Measurements from ENCODE around the gene HBD. TPM values are rescaled to one million over a fixed set of nuclear protein-coding genes. Genes with fewer than 3 reads are reported as not detected.
"Not testable (repeated sequence)": the region's sequence is repeated elsewhere in the genome, so short reads cannot be mapped to it uniquely, and the experiment has no call there.

Gene HBD
- polyA plus RNA-seq (ENCODE audit: insufficient read length), result not detected

- no peak for DNase-seq
These were observed at the start of gene HBD for GRCh38 chr11:5234381-5234834. Gene HBD (minus strand): TSS chr11:5234483. CDS start chr11:5234433, 50 bp downstream.

DNA sequence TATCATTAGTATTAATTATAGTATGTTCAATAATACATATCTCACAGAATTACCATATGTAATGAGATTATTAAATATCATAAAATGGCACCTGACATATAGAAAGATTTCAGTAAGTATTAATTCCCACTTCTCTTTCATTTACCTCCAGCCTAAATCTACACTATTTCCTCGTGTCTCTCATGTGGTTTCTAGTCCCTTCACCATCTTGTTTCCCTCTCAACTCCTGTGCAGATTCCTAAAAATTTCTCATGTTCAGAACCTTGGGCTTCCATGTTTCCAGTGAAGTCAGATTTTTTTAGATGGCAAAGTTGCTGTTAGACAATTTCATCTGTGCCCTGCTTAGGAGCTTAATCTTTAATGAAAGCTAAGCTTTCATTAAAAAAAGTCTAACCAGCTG is 49.6 kb upstream of the HBD start:
- no peak for DNase-seq

DNA sequence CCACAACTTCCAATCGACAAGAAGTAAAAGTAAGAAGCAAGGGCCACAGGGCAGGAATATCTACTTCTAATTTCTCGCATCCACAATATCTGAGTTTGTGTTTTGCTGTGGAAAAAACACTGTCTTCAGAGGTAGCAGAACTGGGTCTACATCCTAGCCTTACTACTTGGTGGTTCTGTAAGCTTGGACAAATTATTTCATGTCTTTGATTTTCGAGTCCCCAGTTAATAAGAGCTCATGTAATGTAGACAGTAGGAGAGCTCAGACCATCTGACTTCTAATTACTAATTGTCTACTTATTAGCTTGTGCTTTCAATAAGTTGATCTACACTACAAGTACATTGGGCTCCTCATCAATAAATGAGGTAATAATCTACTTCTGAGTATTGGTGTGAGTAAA is 48.8 kb upstream of the HBD start:
- DNase-seq, result no peak

DNA sequence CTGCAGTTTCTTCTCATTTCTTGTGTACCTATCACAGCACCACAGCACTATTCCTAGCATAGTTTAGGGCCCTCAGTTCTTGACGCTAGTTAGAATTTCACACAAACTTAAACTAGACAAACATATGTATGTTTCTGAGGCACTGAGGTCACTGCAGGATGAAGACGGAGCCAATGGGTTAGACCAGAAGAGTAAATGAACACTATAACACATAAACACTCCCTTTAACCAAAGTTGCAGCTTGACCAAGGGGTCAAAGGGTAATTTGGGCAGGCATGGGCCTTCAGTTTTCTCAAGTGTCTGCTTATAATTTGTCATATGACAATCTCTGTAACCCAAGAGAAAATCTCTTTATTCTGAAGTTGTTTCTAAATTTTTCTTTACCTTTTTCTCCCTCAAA is 48.3 kb upstream of the HBD start:
- no peak for DNase-seq

- no peak for DNase-seq
These were observed 47.3 kb upstream of the HBD start for GRCh38 chr11:5281596-5281995.

DNA sequence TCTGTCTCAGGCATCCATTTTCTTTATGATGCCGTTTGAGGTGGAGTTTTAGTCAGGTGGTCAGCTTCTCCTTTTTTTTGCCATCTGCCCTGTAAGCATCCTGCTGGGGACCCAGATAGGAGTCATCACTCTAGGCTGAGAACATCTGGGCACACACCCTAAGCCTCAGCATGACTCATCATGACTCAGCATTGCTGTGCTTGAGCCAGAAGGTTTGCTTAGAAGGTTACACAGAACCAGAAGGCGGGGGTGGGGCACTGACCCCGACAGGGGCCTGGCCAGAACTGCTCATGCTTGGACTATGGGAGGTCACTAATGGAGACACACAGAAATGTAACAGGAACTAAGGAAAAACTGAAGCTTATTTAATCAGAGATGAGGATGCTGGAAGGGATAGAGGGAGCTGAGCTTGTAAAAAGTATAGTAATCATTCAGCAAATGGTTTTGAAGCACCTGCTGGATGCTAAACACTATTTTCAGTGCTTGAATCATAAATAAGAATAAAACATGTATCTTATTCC is 46.4 kb upstream of the HBD start:
- peak; percentile 22 for DNase-seq

DNA sequence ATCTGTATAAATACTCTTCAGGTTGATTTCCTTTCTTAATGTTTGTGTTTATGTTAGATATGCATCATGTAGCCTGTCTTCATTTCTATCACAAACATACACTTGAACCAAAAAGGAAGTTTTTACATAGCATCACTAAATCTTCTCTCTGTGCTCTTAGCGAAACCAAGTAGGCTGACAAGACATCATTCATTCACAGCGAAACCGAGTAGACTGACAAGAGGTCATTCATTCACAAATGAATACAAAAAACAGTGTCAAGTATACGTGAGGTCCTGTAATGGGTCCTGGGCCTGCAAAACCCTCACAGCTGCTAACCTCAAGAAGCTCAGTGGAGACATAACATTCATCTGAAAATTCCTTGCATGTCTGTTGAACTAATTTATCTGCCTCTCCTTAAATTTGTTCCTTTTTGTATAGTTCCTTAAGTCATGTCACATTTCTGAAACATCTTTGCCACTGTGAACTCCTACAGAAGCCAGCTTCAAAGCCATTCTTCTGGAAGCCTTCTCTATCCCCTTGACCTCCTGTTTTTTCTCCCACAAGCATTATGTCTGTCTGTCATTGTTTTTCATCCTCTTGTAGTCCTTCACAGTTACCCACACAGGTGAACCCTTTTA is 45.3 kb upstream of the HBD start:
- no peak for DNase-seq

- DNase-seq, result no peak
These were observed 43.6 kb upstream of the HBD start for GRCh38 chr11:5277807-5278382.

- no peak for DNase-seq
These were observed 42.4 kb upstream of the HBD start for GRCh38 chr11:5276697-5277096.

DNA sequence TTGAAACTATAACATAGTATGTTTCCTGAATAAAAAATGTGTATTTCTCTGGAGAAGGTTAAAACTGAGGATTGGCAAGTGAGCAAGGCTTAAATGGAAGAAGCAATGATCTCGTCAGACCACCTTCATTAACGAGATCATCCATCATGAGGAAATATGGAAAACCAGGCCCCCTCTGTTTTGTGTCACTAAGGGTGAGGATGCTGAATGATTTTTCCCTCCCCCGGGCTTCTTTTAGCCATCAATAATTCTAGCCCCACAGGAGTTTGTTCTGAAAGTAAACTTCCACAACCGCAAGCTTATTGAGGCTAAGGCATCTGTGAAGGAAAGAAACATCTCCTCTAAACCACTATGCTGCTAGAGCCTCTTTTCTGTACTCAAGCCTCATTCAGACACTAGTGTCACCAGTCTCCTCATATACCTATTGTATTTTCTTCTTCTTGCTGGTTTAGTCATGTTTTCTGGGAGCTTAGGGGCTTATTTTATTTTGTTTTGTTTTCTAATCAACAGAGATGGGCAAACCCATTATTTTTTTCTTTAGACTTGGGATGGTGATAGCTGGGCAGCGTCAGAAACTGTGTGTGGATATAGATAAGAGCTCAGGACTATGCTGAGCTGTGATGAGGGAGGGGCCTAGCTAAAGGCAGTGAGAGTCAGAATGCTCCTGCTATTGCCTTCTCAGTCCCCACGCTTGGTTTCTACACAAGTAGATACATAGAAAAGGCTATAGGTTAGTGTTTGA is 41.3 kb upstream of the HBD start:
- DNase-seq, result no peak

GRCh38 chr11:5274395-5274794 is 40.1 kb upstream of the HBD start:
- no peak for DNase-seq

- DNase-seq, result no peak
These were observed 38.2 kb upstream of the HBD start for GRCh38 chr11:5272395-5273017.

- DNase-seq, result no peak
These were observed 35.4 kb upstream of the HBD start, which contains the start of gene HBE1 for GRCh38 chr11:5269715-5270147. Gene HBE1 (minus strand): TSS chr11:5269945. CDS start chr11:5269890, 55 bp downstream.

DNA sequence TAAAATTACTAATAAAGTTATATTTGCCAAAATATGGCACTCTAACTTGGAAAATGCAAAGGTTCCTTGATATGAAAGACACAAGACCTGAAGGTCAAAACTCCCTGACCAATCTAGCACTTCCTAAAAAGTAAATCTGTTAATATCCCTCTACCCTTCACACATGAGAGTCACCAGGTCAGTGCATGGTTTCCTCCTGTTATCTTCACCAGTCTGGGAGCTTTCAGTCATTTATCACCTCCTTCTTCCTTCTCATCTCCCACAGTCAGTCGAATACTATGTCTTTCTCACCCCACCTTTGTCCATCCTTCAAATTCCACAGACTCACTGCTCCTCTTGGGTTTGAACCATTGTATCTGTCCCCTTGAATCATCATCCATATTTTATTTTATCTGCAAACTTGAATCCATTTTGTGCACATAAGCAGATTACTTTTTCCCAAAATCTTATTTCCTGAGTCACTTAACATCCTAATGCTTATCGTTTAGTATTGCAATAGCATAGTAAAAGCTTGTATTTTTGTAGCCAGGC is 32.8 kb upstream of the HBD start:
- no peak for DNase-seq

DNA sequence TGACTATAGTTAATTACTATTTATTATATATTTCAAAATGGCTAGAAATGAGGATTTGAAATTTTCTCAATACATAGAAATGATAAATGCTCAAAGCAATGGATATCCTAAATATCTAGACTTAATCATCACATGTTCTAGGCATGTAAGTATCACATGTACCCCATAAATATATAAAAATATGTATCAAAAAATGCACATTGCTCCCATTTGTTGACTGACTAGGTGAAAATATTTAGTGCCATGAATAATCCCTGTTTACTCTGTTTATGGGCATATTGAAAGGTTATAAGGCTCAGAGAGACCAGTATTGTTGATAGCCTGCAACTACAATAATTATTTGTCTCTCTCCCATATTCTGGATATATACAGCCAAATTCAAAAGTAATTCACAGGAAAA is 32.3 kb upstream of the HBD start:
- DNase-seq, result no peak

GRCh38 chr11:5265832-5266231 is 31.5 kb upstream of the HBD start:
- no peak for DNase-seq

- DNase-seq, result no peak
These were observed 24.4 kb upstream of the HBD start for GRCh38 chr11:5258543-5259262.

GRCh38 chr11:5257296-5257695 is 23.0 kb upstream of the HBD start:
- no peak for DNase-seq

GRCh38 chr11:5254646-5255413 is 20.5 kb upstream of the HBD start, which contains the start of gene HBG2:
Gene HBG2 (minus strand): TSS chr11:5254781. CDS start chr11:5254728, 53 bp downstream.
- DNase-seq, result not testable (repeated sequence)

DNA sequence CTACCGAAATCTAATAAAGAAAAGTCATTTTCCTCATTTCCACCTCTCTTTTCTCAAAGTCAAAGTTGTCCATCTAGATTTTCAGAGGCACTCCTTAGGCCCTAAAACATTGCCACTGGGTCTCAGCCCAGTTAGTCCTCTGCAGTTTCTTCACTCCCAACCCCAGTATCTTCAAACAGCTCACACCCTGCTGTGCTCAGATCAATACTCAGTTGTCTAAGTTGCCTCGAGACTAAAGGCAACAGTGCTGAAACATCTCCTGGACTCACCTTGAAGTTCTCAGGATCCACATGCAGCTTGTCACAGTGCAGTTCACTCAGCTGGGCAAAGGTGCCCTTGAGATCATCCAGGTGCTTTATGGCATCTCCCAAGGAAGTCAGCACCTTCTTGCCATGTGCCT is 19.7 kb upstream of the HBD start:
- not testable (repeated sequence) for DNase-seq

- not testable (repeated sequence) for DNase-seq
These were observed 19.2 kb upstream of the HBD start for GRCh38 chr11:5253440-5253839.

Measured in hindlimb muscle (tissue), 1 donor.